Adrenal gland (tissue), 12 donors: ENCODE results near the gene STRN4. TPM values are rescaled to one million over a fixed set of nuclear protein-coding genes. Genes with fewer than 3 reads are reported as not detected.

Experiments used
- DNase-seq, 7 donors: peaks; one replicate each; pipeline ENCODE4 v3.0.0-alpha.2; 2019 to 2020
- H3K27ac ChIP-seq, 5 donors: fragments of 200-600 bp; sonication (generic) in 4 of 5; 1 replicate in 3 of 5; 2 replicates in 2 of 5; pipeline versions ENCODE4 v1.5.1 to v1.8.0; 2016 to 2020; ENCODE audit warnings: mild to moderate bottlenecking in 1 of 5
- H3K27me3 ChIP-seq: fragments of 200-600 bp; 2 replicates; pipeline ENCODE4 v1.8.0; 2021
- H3K36me3 ChIP-seq, 2 donors: fragments of 200-600 bp; replicated peaks in 1 of 2; 1 replicate in 1 of 2; 2 replicates in 1 of 2; pipeline versions ENCODE4 v1.5.1 to v1.8.0; 2018 to 2022
- H3K4me1 ChIP-seq, 2 donors: fragments of 200-600 bp; replicated peaks in 1 of 2; 1 replicate in 1 of 2; 2 replicates in 1 of 2; pipeline versions ENCODE4 v1.5.1 to v1.8.0; 2018 to 2021
- H3K4me3 ChIP-seq, 4 donors: fragments of 200-600 bp; sonication (generic) in 3 of 4; one replicate each; pipeline ENCODE4 v1.5.1; 2016 to 2018
- H3K9me3 ChIP-seq, 3 donors: fragments of 200-600 bp; sonication (generic) in 1 of 3; replicated peaks in 1 of 3; 1 replicate in 2 of 3; 2 replicates in 1 of 3; pipeline versions ENCODE4 v1.5.1 to v1.8.0; 2016 to 2021
- CTCF ChIP-seq, 6 experiments: fragments of 450-650 bp in 4 of 6; fragments of 200-600 bp in 2 of 6; sonication (generic) in 1 of 6; IDR thresholded peaks; 1 replicate in 5 of 6; 2 replicates in 1 of 6; pipeline versions ENCODE4 v1.5.1 to v1.8.0; 2016 to 2021; ENCODE audit warnings: antibody characterized with exemption in 6 of 6, mild to moderate bottlenecking in 2 of 6, moderate library complexity in 1 of 6
- POLR2A ChIP-seq, 2 donors: fragments of 450-650 bp; IDR thresholded peaks; one replicate each; pipeline ENCODE4 v1.6.1; 2017; ENCODE audit warnings: antibody characterized with exemption in 2 of 2, mild to moderate bottlenecking in 2 of 2, moderate library complexity in 1 of 2
- WGBS, 4 donors: extraction: QIAGEN DNeasy Blood & Tissue Kit in 2 of 4; methylation state at CpG; one replicate each; pipeline versions ENCODE4 v1.1.5 to v1.1.7; 2013 to 2017; 5-methylcytosine and 5-hydroxymethylcytosine counted together
- intact Hi-C, 2 donors: fragments of 100-400 bp; cut with DNase I; formaldehyde crosslinking; loops; one replicate each; pipeline versions ENCODE4 v1.14.1 to v1.15.0; 2022 to 2023
- polyA plus RNA-seq, 3 donors: library from polyadenylated mRNA; stranded (reverse); fragments of 200-250 nt in 2 of 3; fragments of 350-450 nt in 1 of 3; fragmentation: Illumina TruSeq in 1 of 3; extraction: RNeasy Lipid Tissue Mini Kit (QIAGEN cat#74804) in 1 of 3; gene quantifications; one replicate each; pipeline ENCODE4 v1.2.3, GENCODE V29; 2013 to 2014
- total RNA-seq, 9 donors: library from RNA; depleted of rRNA in 4 of 9; stranded (reverse); fragments of >200 nt in 4 of 9; fragments of 120-200 nt in 1 of 9; fragmentation: NEBNext Ultra II Directional in 1 of 9; extraction: Animal tissue kit (Norgen Biotek cat#: 25700) in 1 of 9; gene quantifications; one replicate each; pipeline versions ENCODE4 v1.1.0 to v1.2.4, GENCODE V29; 2013 to 2023
- donor health status: healthy with polysubstance abuse.
- donor health status: Bipolar disorder and iron deficiency.
- donor health status: DM: yes; HTN: yes; CAD: no.
- donor health status: DM: no; HTN: no; CAD: no.
- donor health status: DM: no; HTN: no; CAD: no.
- donor health status: DM: yes; HTN: yes; CAD: no.

Gene STRN4
- total and polyA plus RNA-seq, 12 donors, result 22.3 to 92.8 (median 65.8) TPM

DNA sequence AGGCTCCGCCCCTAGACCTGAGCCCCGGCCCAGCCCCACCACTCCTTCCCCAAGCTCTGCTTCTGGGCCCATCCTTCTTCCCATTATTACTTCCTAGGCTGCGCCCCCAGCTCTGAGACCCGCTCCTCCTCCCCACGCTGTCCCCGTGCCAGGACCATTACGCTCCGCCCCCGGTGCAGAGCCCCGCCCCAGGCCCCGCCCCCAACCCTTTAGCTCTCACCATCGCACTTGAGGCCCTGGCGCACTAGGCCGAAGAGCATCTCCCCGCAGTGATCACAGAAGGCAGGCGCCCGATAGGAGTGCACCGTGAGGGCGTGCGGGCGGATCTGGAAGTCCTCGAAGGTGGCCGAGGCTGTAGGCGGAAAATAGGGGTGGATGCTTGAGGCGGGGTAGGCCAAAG is 35.6 kb downstream of the STRN4 start:
- H3K36me3 ChIP-seq, result peaks cover 0 to 44% of the 10 kb centered on the region in 2 donors
- H3K4me3 ChIP-seq, result no peak overlapping the region
- 83 to 87% (median 85%) methylated on average over 22 to 25 of the region's 25 CpGs for WGBS, 4 donors
- no peaks in the 10 kb centered on the region for H3K27me3 ChIP-seq
- intact Hi-C loops, result no loop called here
- DNase-seq, result no peak
- H3K9me3 ChIP-seq, result no peaks in the 10 kb centered on the region
- TF ChIP-seq POLR2A (IDR thresholded peaks at IDR 0.05) (no peak), CTCF (IDR thresholded peaks at IDR 0.05) (no peak)
- H3K27ac ChIP-seq, result no peak overlapping the region
- H3K4me1 ChIP-seq, result peaks cover 6 to 12% of the 10 kb centered on the region in 2 donors

- no peaks in the 10 kb centered on the region for H3K9me3 ChIP-seq
- H3K27ac ChIP-seq, result no peak overlapping the region
- DNase-seq, result peak; percentile 66 to 91 (median 78)
- peaks cover 0 to 75% of the 10 kb centered on the region in 2 donors for H3K36me3 ChIP-seq
- 30 to 36% (median 31%) methylated on average over 12 to 21 of the region's 21 CpGs for WGBS, 4 donors
- TF ChIP-seq POLR2A (IDR thresholded peaks at IDR 0.05) (no peak), CTCF (IDR thresholded peaks at IDR 0.05) (peak; percentile 80 to 99 (median 90))
- no peaks in the 10 kb centered on the region for H3K27me3 ChIP-seq
- no peak overlapping the region for H3K4me3 ChIP-seq
- H3K4me1 ChIP-seq, result no peaks in the 10 kb centered on the region
- intact Hi-C loops, result loop anchor here in 1 of 2 donors (5.0 kb wide), 1 partner anchor 33 kb away; no protein-coding TSS in a partner anchor
Measured at GRCh38 chr19:46704379-46705076, 41.7 kb downstream of the STRN4 start.

DNA sequence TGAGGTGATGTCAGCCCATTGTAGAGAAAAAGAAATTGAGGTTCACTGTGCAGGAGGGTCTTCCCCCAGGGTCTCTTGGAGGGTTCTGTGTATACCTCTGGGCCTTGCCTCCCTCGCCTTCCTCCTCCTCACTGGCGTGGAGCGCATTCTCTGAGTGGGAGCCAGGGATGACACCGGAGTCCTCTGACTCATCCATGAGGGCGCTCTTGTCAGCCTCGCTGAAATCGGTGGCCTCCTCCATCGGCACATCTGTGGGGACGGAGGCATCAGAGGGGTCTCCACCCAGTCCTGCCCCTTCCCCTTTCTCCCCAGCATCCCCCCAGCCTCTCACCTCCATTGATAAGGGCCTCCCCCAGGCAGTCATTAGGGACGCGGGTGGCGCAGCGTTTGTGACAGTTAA is 45.5 kb downstream of the STRN4 start:
- intact Hi-C loops, result loop anchor here in 1 of 2 donors (5.0 kb wide), 1 partner anchor 37 kb away; no protein-coding TSS in a partner anchor
- 67 to 85% (median 82%) methylated on average over 8 to 13 of the region's 13 CpGs for WGBS, 4 donors
- Histone ChIP-seq H3K27ac (no peak overlapping the region), H3K27me3 (no peaks in the 10 kb centered on the region), H3K9me3 (no peaks in the 10 kb centered on the region), H3K36me3 (peaks cover 0 to 73% of the 10 kb centered on the region in 2 donors), H3K4me3 (no peak overlapping the region), H3K4me1 (no peaks in the 10 kb centered on the region)
- no peak for TF ChIP-seq CTCF (IDR thresholded peaks at IDR 0.05)
- no peak for TF ChIP-seq POLR2A (IDR thresholded peaks at IDR 0.05)
- no peak for DNase-seq

DNA sequence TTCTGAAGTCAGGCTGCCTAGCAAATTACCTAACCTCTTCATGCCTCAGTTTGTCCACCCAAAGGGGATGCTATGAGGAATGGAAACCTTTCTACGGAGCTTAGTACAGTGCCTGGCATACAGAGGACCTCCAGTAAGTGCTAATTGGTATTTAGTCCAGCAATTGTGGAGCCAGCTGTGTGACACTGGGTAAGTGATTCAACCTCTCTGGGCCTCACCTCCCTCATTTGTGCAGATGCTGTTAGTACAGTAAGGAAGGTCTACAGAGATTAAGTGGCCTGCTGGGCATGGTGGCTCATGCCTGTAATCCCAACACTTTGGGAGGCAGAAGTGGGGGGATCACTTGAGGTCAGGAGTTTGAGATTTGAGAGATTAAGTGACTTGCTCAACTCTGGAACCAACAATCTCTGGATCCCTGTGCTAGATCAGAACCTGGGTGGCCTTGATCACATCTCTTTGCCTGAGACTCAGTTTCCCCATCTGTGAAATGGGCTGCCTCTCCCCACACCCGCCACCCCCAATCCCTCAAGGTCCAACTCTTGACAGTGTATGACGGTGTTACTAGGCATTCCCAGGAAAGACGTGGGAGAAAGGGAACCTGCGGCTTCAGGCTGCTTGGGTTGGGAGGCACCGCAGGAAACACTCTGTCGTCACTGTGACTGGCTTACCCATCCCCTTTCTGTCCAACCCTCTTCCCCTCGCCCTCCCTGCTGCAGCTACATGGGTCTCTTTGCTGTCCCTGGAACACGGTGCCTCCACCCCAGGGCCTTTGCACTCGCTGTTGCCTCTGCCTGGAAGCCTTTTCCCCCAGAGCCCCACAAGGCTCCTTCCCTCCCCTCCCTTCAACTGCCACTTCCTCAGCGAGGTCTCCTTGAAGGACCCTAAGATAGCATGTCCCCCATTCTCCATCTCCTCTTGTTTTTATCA is 47.6 kb downstream of the STRN4 start:
- no peak overlapping the region for H3K27ac ChIP-seq
- TF ChIP-seq CTCF (IDR thresholded peaks at IDR 0.05) (no peak), POLR2A (IDR thresholded peaks at IDR 0.05) (no peak)
- H3K4me3 ChIP-seq, result no peak overlapping the region
- no peaks in the 10 kb centered on the region for H3K4me1 ChIP-seq
- peaks cover 0 to 89% of the 10 kb centered on the region in 2 donors for H3K36me3 ChIP-seq
- no peaks in the 10 kb centered on the region for H3K9me3 ChIP-seq
- DNase-seq, result no peak
- WGBS, 4 donors, result 92 to 98% (median 97%) methylated on average over 10 to 11 of the region's 11 CpGs
- no peaks in the 10 kb centered on the region for H3K27me3 ChIP-seq
- intact Hi-C loops, result no loop called here
